HepG2 (cell line): ENCODE data around the gene EHD4. TPM values are rescaled to one million over a fixed set of nuclear protein-coding genes. Genes with fewer than 3 reads are reported as not detected.

ENCODE experiments used
- ATAC-seq: fragments of 200-7000 bp; cut with Tn5 transposase; 3 replicates; pipeline ENCODE4 v1.9.1; 2020; ENCODE audit warnings: mild to moderate bottlenecking, moderate library complexity
- BruUV-seq: library from RNA; stranded (reverse); fragments of 400-500 nt; replicated peaks from 2 replicates; lab custom pipeline; 2021; lab: Mats Ljungman, UMichigan
- CTCF ChIA-PET: fragments of 300-600 bp; formaldehyde crosslinking; extraction: SDS; loops from one replicate; lab custom pipeline; 2021; ENCODE audit warnings: low total read pairs, inconsistent platforms, low intra/inter-chr PET ratio; lab: Yijun Ruan, JAX
- POLR2A ChIA-PET: fragments of 350-600 bp; sonication (Branson Sonifier 250); formaldehyde crosslinking; loops from one replicate; lab custom pipeline; 2020; ENCODE audit warnings: antibody characterized with exemption, inconsistent platforms; lab: Yijun Ruan, JAX
- DNase-seq: peaks from one replicate; pipeline ENCODE4 v3.0.0-alpha.2; 2015; ENCODE audit warnings: low spot score
- FAIRE-seq: peaks from 3 replicates; lab custom pipeline; 2011; peaks lifted over from hg19 to GRCh38; lab: Jason Lieb, UNC
- H2AFZ ChIP-seq: one replicate; pipeline ENCODE4 v1.6.1; 2011; ENCODE audit warnings: low read length, inconsistent platforms
- H3K27ac ChIP-seq: fragments of 300-600 bp; 3 replicates; pipeline ENCODE4 v1.8.0; 2011; ENCODE audit warnings: mixed run types, mild to moderate bottlenecking, mixed read lengths, low read length, inconsistent platforms; ENCODE audit not compliant: insufficient read depth; ENCODE audit errors: extremely low read length
- H3K27me3 ChIP-seq, 2 experiments: fragments of 200-600 bp in 1 of 2; 2 replicates in 1 of 2; 3 replicates in 1 of 2; pipeline versions ENCODE4 v1.6.0 to v1.8.0; 2011; ENCODE audit warnings: low read length in 2 of 2, mild to moderate bottlenecking in 2 of 2, moderate library complexity in 2 of 2, inconsistent platforms in 1 of 2; ENCODE audit not compliant: insufficient read depth in 2 of 2, control insufficient read depth in 1 of 2
- H3K36me3 ChIP-seq, 2 experiments: fragments of 200-600 bp in 1 of 2; replicated peaks in 1 of 2; 2 replicates in 1 of 2; 3 replicates in 1 of 2; pipeline versions ENCODE4 v1.5.1 to v1.8.0; 2011; ENCODE audit warnings: low read length in 2 of 2, inconsistent platforms in 1 of 2; ENCODE audit not compliant: insufficient read depth in 2 of 2, control insufficient read depth in 1 of 2
- H3K4me1 ChIP-seq: 2 replicates; pipeline ENCODE4 v1.5.1; 2012; ENCODE audit warnings: low read length, inconsistent platforms; ENCODE audit not compliant: insufficient read depth
- H3K4me2 ChIP-seq: 2 replicates; pipeline ENCODE4 v1.6.0; 2011; ENCODE audit warnings: low read depth, low read length, inconsistent platforms
- H3K4me3 ChIP-seq, 3 experiments: fragments of 200-600 bp in 1 of 3; sonication (generic), shearing (Covaris generic) in 1 of 3; replicated peaks in 1 of 3; 2 replicates each; pipeline ENCODE4 v1.5.1; 2011 to 2016; ENCODE audit warnings: low read length in 3 of 3, inconsistent platforms in 2 of 3, low read depth in 2 of 3, mild to moderate bottlenecking in 2 of 3, control low read depth in 1 of 3, mixed read lengths in 1 of 3; ENCODE audit not compliant: insufficient read depth in 1 of 3
- H3K79me2 ChIP-seq: one replicate; pipeline ENCODE4 v1.6.1; 2011; ENCODE audit warnings: low read length, inconsistent platforms; ENCODE audit not compliant: insufficient read depth
- H3K9ac ChIP-seq: 2 replicates; pipeline ENCODE4 v1.6.0; 2011; ENCODE audit warnings: mild to moderate bottlenecking, low read depth, low read length, inconsistent platforms; ENCODE audit not compliant: insufficient read depth
- H3K9me3 ChIP-seq: 2 replicates; pipeline ENCODE4 v1.5.1; 2012; ENCODE audit warnings: mild to moderate bottlenecking, low read length
- H4K20me1 ChIP-seq: 2 replicates; pipeline ENCODE4 v1.6.0; 2011; ENCODE audit warnings: inconsistent platforms, mild to moderate bottlenecking, low read length, moderate library complexity; ENCODE audit not compliant: insufficient read depth
- IKZF4 ChIP-seq: sonication (generic); formaldehyde crosslinking; IDR thresholded peaks from 2 replicates; pipeline ENCODE4 v1.5.1; 2020; ENCODE audit warnings: borderline replicate concordance, mild to moderate bottlenecking, low read depth, missing genetic modification reagents; ENCODE audit errors: not compliant biosample characterization
- MBD4 ChIP-seq: IDR thresholded peaks from 2 replicates; pipeline ENCODE4 v1.6.1; 2012; ENCODE audit warnings: low read length, inconsistent platforms, borderline replicate concordance
- NFIC ChIP-seq: IDR thresholded peaks from 2 replicates; pipeline ENCODE4 v1.6.1; 2012; ENCODE audit warnings: mild to moderate bottlenecking, low read length, inconsistent platforms
- PTBP1 ChIP-seq: fragments of 200-400 bp; formaldehyde crosslinking; IDR thresholded peaks from 2 replicates; pipeline ENCODE4 v1.6.1; 2018; ENCODE audit warnings: low read length, low read depth; ENCODE audit not compliant: poor library complexity, severe bottlenecking
- TCF7 ChIP-seq: sonication (generic); IDR thresholded peaks from 2 replicates; pipeline ENCODE4 v1.6.1; 2016; ENCODE audit warnings: antibody characterized with exemption, low read depth
- ZFY ChIP-seq: sonication (generic); formaldehyde crosslinking; IDR thresholded peaks from 2 replicates; pipeline ENCODE4 v1.4.0; 2020; ENCODE audit warnings: missing genetic modification reagents
- ZFYVE20 ChIP-seq: sonication (generic); formaldehyde crosslinking; IDR thresholded peaks from 2 replicates; pipeline ENCODE4 v1.8.0; 2023; ENCODE audit warnings: low read depth, mild to moderate bottlenecking, moderate library complexity, missing genetic modification reagents, borderline replicate concordance
- ZNF251 ChIP-seq: sonication (generic); formaldehyde crosslinking; IDR thresholded peaks from 2 replicates; pipeline ENCODE4 v1.9.0; 2021; ENCODE audit warnings: mild to moderate bottlenecking, missing genetic modification reagents
- ZNF510 ChIP-seq: sonication (generic); formaldehyde crosslinking; IDR thresholded peaks from 2 replicates; pipeline ENCODE4 v1.4.0; 2020; ENCODE audit warnings: low read depth, mild to moderate bottlenecking, missing genetic modification reagents
- WGBS: methylation state at CpG from one replicate; pipeline ENCODE4 v1.1.6; 2017; ENCODE audit warnings: low lambda C conversion rate; 5-methylcytosine and 5-hydroxymethylcytosine counted together
- in situ Hi-C: cut with HindIII; loops from 2 replicates; pipeline ENCODE4 v1.10.0; 2017; ENCODE audit warnings: low pct_unique_long_range_greater_than_20kb; ENCODE audit not compliant: extremely low pct_ligation_motif_present
- intact Hi-C: fragments of 100-400 bp; cut with micrococcal nuclease; formaldehyde crosslinking; loops from one replicate; pipeline ENCODE4 v1.10.0; 2022; ENCODE audit not compliant: unreplicated experiment
- polyA plus RNA-seq, 8 experiments: library from polyadenylated mRNA; depleted of rRNA in 3 of 8; stranded (reverse) in 7 of 8; unstranded in 1 of 8; fragments of >200 nt; fragmentation: Illumina TruSeq in 4 of 8; extraction: Trizol in 4 of 8; gene quantifications; 2 replicates each; pipeline versions ENCODE4 v1.2.1 to v1.2.3, GENCODE V29; 2011 to 2016; ENCODE audit warnings: low read depth in 4 of 8, missing spikeins in 1 of 8, mixed read lengths in 1 of 8; ENCODE audit not compliant: insufficient read depth in 1 of 8
- total RNA-seq, 5 experiments: library from RNA; depleted of rRNA; stranded (reverse); fragments of >200 nt; fragmentation: Illumina TruSeq; extraction: Trizol; gene quantifications; 2 replicates each; pipeline ENCODE4 v1.2.3, GENCODE V29; 2016; ENCODE audit warnings: low read depth in 1 of 5
- TF ChIP-seq, protein P1 (sequence below): sonication (generic); formaldehyde crosslinking; IDR thresholded peaks from 2 replicates; pipeline ENCODE4 v1.4.0; 2020; ENCODE audit warnings: missing genetic modification reagents
- TF ChIP-seq, protein P2 (sequence below), 2 experiments: sonication (generic) in 1 of 2; formaldehyde crosslinking in 1 of 2; IDR thresholded peaks; 2 replicates each; pipeline versions ENCODE4 v1.5.1 to v1.6.1; 2011 to 2020; ENCODE audit warnings: borderline replicate concordance in 1 of 2, low read depth in 1 of 2, low read length in 1 of 2, mild to moderate bottlenecking in 1 of 2, missing genetic modification reagents in 1 of 2, moderate library complexity in 1 of 2
- TF ChIP-seq, protein P3 (sequence below): sonication (generic); formaldehyde crosslinking; IDR thresholded peaks from 2 replicates; pipeline ENCODE4 v1.5.1; 2020; ENCODE audit warnings: mild to moderate bottlenecking, missing genetic modification reagents

EHD4 gene
- total and polyA plus RNA-seq, 2 of the 13 experiments (the other 11 are each of a cell fraction or from before 2014, with no cell fraction given): 3.1 to 4.8 TPM

DNA sequence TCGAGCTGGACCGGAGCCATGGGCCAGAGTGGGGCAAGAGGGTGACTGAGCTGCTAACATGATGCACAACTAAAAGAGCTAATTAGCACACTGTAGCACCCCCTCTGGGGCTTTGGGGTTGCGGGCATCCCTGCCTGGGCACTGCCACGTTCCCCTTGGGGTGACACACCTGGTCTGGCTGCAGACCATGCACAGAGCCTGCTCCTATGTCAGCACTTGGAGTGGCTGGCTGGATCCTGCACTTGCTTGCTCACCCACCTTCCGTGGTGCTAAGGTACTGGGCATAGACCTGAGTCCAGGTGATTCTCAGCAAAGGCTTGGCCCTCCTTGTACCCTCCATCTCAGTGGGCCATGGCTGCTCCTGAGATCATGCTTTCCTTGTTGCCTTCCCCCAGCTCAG, 65.7 kb downstream of the EHD4 start:
- no peaks in the 10 kb centered on the region for H4K20me1 ChIP-seq
- peaks cover 4 to 16% of the 10 kb centered on the region in 2 experiments; a peak in 4 of 5 replicates for H3K36me3 ChIP-seq
- no peaks in the 10 kb centered on the region for H3K9me3 ChIP-seq
- FAIRE-seq: no peak
- DNase-seq: no peak
- BruUV-seq: no TSS peak
- H3K4me2 ChIP-seq: no peak overlapping the region
- ChIA-PET CTCF (no interaction called here), POLR2A (no interaction called here)
- no peaks in the 10 kb centered on the region for H3K4me1 ChIP-seq
- H3K27me3 ChIP-seq: no peaks in the 10 kb centered on the region
- H3K4me3 ChIP-seq: no peak overlapping the region
- H3K9ac ChIP-seq: no peak overlapping the region
- TF ChIP-seq, protein P1, sequence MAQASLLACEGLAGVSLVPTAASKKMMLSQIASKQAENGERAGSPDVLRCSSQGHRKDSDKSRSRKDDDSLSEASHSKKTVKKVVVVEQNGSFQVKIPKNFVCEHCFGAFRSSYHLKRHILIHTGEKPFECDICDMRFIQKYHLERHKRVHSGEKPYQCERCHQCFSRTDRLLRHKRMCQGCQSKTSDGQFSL (CRISPR knock-in tag): no peak
- TF ChIP-seq, protein P2, sequence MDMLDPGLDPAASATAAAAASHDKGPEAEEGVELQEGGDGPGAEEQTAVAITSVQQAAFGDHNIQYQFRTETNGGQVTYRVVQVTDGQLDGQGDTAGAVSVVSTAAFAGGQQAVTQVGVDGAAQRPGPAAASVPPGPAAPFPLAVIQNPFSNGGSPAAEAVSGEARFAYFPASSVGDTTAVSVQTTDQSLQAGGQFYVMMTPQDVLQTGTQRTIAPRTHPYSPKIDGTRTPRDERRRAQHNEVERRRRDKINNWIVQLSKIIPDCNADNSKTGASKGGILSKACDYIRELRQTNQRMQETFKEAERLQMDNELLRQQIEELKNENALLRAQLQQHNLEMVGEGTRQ (IDR thresholded peaks at IDR 0.05; ENCODE audit: low read depth, low read length): no peak
- TF ChIP-seq, protein P2 (CRISPR knock-in tag; IDR thresholded peaks at IDR 0.05; ENCODE audit: borderline replicate concordance): no peak
- no peak for TF ChIP-seq TCF7
- TF ChIP-seq ZFYVE20 (CRISPR knock-in tag): no peak
- TF ChIP-seq, protein P3, sequence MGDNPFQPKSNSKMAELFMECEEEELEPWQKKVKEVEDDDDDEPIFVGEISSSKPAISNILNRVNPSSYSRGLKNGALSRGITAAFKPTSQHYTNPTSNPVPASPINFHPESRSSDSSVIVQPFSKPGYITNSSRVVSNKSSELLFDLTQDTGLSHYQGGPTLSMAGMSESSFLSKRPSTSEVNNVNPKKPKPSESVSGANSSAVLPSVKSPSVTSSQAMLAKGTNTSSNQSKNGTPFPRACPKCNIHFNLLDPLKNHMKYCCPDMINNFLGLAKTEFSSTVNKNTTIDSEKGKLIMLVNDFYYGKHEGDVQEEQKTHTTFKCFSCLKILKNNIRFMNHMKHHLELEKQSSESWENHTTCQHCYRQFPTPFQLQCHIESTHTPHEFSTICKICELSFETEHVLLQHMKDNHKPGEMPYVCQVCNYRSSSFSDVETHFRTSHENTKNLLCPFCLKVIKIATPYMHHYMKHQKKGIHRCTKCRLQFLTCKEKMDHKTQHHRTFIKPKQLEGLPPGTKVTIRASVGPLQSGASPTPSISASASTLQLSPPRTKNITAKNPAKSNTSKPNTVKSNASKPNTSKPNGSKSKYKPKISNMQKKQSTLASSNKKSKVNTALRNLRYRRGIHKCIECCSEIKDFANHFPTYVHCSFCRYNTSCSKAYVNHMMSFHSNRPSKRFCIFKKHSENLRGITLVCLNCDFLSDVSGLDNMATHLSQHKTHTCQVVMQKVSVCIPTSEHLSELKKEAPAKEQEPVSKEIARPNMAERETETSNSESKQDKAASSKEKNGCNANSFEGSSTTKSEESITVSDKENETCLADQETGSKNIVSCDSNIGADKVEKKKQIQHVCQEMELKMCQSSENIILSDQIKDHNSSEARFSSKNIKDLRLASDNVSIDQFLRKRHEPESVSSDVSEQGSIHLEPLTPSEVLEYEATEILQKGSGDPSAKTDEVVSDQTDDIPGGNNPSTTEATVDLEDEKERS: no peak
- TF ChIP-seq ZFY (CRISPR knock-in tag): no peak
- TF ChIP-seq MBD4: no peak
- no peak for TF ChIP-seq ZNF510 (CRISPR knock-in tag)
- no peak for TF ChIP-seq IKZF4 (CRISPR knock-in tag)
- no peak for TF ChIP-seq PTBP1
- TF ChIP-seq NFIC: no peak
- TF ChIP-seq ZNF251 (CRISPR knock-in tag): no peak
- no peak overlapping the region for H3K27ac ChIP-seq
- H2AFZ ChIP-seq: no peak overlapping the region
- H3K79me2 ChIP-seq: no peaks in the 10 kb centered on the region
- in situ Hi-C loops (no loop called here), intact Hi-C loops (no loop called here)
- ATAC-seq: no peak
- 74% methylated on average over 3 of the region's 5 CpGs for WGBS
